Stimulated activated CD8-positive, alpha-beta memory T cell treated with anti-CD3 and anti-CD28 coated beads, Interleukin-7, amount 100 ng/mL, for 1 hour (primary cell): ENCODE measurements around the gene IRF8.
"Not testable (repeated sequence)": the region's sequence is repeated elsewhere in the genome, so short reads cannot be mapped to it uniquely, and the experiment has no call there.

Experiments used
- DNase-seq, 2 donors: peaks; one replicate each; pipeline ENCODE4 v3.0.0-alpha.2; 2020; ENCODE audit warnings: low read depth in 2 of 2

IRF8 gene

DNA sequence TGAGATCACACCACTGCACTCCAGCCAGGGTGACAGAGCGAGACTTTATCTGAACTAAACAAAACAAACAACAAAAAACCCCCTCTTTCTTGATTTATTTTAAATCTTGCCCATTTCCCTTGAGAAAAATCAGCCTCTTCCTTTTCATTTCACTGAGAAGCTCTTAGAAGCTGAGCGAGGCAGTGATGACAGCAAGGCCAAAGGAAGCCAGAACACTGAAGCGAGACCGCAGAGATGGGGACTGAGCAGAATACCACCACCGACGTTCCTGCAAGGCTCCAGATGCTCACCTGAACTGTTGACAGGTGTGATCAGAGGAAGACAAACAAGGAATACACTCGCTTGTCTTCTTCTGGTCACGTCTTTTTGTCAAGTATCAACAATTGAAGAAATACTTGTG, 30.5 kb upstream of the IRF8 start:
- no peak for DNase-seq

DNA sequence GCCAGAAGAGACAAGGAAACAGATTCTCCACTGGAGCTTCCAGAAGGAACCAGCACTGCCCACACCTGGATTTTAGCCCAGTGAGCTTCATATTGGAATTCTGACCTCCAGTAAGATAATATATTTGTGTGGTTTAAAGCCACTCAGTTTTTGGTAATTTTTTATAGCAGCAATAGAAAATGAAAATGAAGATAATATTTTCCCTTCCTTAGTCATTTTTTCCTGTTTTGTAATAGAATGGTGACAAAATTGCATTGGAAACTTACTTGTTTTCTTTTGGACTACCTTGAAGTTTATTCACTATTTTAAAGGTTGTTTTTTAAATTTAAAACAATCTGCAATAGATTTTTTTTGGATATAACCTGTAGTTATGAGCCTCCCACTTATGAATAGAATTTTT, 29.8 kb upstream of the IRF8 start:
- DNase-seq: no peak

DNA sequence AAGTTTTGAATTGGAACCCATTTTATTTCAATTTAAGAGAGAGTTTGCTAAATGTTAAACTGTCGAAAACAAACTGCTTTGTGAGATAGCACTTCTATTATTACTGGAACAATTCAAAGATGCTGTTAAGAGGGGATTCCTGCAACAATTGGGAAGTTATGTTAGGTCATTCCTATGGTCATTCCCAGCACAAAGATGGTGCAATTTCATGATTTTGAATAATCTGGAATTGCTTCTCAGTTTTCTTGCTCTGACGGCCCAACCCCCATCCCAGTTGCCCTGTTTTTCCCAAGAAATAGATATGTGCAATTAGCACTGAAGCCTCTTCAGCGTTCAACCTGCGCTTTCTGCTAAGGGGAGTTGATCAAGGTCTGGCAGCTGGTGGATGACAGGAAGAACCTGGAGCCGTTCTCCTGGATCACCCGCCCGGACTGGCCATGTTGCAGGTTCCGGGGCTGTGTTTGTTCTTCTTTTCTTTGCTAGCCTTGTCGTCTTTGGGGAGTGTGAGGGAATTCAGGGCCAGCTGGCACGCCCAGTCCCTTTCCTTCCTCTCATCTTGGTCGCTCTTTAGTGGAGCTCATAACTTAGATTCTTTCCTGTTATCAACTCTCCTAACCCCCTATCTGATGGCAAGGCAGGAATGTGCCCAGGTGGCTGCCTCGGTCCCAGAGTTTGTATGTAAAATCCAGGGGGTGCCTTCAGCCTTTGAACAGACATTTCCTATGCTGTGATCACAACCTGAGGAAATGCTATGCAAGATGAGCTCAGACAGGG, 29.0 kb upstream of the IRF8 start:
- DNase-seq: no peak

DNA sequence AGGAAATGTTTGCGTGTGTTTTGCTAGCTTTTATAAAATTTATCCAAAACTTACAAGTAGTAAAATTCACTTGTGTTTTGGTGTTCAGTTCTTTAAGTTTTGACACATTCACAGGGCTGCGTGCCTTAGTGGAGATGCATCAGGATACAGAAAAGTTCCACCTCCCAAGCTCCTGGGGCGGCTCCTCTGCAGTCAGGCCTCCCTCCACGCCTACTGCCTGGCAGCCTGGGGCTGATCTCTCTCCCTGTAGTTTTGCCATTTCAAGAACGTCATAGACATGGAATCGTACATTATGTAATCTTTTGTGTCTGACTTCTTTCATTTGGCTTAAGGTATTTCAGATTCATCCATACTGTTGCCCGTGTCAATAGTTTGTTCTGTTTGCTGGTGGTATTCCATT, 27.2 kb upstream of the IRF8 start:
- no peak for DNase-seq

GRCh38 chr16:85872734-85873133, 26.2 kb upstream of the IRF8 start:
- DNase-seq: no peak

- DNase-seq: no peak
Measured at GRCh38 chr16:85873153-85873552, 25.8 kb upstream of the IRF8 start.

GRCh38 chr16:85874031-85874430, 24.9 kb upstream of the IRF8 start:
- not testable (repeated sequence) for DNase-seq

GRCh38 chr16:85878407-85878806, 20.6 kb upstream of the IRF8 start:
- no peak for DNase-seq

- DNase-seq: no peak
Measured at GRCh38 chr16:85878875-85879274, 20.1 kb upstream of the IRF8 start.

DNA sequence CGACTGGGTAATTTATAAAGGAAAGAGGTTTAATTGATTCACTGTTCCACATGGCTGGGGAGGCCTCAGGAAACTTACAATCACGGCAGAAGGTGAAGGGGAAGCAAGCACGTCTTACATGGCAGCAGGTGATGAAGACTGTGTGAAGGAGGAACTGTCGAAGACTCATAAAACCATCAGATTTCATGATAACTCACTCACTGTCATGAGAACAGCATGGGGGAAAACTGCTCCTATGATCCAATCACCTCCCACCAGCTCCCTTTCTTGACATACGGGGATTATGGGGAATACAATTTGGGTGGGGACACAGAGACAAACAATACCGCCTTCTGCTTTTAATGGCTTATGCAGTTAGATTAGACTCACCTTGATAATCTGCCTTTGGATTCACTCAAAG, 19.4 kb upstream of the IRF8 start:
- DNase-seq: no peak

DNA sequence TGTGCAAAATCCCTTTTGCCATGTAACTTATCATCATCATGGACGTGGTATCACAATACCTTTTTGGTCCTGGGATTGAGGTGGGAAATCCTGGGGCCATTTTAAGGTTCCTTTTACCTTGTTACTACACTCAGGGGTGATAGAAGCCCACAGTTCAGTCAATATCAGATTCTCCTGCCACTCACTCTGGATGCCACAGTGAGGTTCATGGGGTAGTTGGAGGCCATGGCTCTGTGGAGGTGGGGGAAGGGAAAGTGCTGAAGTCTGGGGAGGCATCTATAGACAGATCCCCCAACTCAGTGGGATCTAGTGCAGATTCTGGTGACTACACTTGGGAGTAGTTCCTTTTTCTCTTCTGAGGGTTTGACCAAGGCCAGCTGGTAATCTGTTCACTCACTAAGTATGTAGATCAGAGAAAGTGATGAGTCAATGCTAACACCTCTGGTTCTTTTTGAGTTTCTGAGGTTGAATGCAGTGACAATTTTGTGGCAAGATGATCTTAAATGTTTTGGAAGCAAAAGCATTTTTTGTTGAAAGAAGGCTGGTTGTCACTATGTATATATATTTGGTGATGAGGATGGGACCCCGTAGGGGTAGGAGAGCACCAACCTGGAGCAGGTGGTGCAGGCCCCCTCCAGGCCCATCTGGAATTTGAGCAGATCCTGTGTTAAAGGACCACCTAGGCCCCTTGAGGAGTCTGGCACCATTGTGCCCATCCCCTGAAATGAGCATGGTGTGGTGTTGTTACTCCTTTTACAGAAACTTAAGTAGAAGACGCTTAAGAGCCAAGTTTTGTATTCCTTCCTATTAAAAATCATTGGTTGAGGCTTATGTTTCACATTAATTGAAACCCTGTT, 18.8 kb upstream of the IRF8 start:
- DNase-seq: no peak

DNA sequence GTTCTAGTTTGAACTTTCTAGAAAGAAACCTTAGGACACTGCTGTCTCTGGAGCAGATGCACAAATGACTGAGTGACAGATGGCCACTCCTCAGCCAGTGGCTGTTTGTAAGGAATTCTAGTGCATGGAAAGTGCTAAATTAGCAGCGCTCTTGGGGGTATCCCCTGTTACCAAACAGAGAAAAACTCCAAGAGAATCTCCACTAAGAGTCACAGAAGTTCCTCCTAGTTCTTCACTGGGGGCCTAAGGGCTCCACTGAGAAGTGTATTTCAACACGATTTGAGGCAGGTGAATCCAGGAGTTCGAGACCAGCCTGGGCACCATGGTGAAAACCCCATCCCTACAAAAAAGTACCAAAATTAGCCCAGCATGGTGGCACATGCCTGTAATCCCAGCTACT, 18.1 kb upstream of the IRF8 start:
- DNase-seq: no peak

GRCh38 chr16:85881436-85881835, 17.5 kb upstream of the IRF8 start:
- no peak for DNase-seq

- DNase-seq: no peak
Measured at GRCh38 chr16:85882181-85882810, 16.7 kb upstream of the IRF8 start.

DNA sequence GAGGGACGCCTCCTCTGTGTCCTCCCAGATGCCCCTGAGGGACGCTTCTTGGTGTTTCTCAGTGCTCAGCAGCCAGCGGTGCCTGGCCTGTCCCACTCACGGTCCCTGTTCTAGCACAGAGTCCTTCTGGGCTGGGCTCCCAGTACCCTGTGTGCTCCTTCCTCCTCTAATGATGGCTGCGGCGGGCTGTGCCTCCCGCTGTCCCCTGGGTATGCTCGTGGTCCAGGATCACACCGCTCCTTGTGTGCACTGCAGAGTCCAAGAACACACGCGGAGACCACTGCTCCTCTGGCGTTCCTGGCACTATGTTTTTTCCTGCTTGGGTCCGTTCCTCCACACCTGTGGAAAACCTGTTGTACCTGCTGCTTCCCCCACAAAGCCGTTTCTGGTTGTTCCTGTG, 15.1 kb upstream of the IRF8 start:
- DNase-seq: no peak

- DNase-seq: no peak
Measured at GRCh38 chr16:85884808-85885463, 14.0 kb upstream of the IRF8 start.

GRCh38 chr16:85885537-85885936, 13.4 kb upstream of the IRF8 start:
- DNase-seq: no peak

DNA sequence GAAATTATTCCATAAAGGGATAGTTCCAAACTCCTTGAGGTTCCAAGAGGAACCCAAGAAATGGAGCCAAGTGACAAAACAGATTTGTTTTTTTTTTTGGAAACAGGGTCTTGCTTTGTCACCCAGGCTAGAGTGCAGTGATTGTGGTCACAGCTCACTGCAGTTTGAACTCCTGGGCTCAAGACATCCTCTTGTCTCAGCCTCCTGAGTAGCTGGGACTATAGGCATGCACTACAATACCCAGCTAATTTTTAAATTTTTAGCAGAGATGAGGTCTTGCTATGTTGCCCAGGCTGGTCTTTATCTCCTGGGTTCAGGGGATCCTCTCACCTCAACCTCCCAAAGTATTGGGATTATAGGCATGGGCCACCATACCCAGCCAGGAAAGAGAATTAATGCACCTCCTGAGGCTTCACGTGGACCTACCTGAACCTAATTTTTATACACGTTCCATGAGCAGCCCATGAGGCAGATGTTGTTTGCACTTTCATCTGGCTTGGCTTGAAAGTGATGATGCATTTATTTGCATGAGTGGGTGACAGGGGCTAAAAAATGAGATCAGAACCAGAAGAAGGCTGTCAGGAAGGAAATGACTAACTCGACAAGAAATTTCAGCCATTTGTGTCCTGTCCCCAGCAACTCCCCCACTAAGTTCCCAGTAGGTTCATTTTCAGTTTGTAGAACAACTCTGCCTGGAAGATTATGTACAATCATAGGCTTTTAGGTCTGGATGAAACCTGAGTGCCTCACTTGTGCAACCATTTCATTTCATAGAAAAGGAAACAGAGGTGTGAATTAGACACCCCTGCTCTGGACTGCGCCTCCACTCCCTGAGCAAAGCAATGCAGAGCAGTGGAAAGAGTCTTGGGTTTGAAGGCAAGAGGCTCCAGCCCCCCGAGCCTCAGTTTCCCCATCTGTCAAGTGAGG, 10.3 kb upstream of the IRF8 start:
- no peak for DNase-seq

DNA sequence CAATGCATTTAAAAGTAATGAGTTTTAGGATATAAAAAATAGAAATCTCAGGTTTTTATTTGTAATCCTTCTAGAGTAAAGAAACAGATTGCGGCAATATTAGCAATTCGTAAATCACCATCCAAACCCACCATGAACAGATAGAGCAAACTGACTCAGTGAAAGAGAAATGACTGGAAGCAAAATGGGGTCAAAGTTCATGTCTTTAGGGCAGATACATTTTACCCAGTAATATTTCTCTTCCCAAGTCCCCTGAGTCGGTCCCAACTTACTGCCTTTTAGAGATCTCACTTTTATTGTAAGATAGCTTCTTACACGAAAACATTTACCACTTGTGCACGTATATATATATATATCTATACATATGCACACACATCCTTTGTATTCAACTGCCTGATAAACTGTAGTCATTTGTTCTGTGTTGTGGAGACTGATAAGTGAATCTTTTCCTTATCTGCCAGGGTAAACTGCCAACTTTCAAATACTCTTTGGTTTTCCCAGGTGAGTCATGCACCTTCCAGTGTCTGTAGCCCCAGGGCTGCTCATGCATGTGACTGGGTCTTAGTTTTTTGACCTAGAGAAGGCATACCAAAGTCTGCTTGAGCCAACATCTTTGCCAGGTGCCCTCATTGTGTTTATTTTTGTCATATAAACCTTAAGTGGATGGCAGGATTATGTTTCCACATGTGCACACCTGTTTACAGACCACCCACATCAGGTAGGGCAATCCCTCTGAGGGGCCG, 7.8 kb upstream of the IRF8 start:
- no peak for DNase-seq

DNA sequence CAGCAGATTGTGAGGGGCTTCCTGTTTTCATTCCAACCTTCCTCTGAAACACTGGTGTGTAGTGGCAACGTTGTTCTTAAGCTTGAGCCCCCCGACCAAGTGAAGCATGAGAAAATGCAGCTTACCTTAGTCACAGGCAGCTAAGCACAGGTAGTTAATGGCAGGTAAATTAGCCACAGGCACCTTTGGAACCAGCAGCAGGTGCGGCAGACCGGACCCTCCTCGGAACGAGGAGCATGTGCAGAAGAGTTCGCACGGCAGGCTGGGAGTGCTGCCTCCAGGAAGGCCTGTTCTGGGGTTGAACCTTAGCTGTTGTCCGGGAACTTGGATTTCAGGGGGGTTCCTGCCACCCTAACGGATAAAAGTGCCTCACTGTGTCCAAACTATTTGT, 7.2 kb upstream of the IRF8 start:
- DNase-seq: no peak
